Measurements from ENCODE around the gene SCAF11. TPM values are rescaled to one million over a fixed set of nuclear protein-coding genes. Genes with fewer than 3 reads are reported as not detected.

The SCAF11 gene
- polyA plus RNA-seq, 4 donors = 19.7 to 83.3 (median 23.5) TPM

GRCh38 chr12:45928309-45928708 is 62.1 kb downstream of the SCAF11 start:
- no peak overlapping the region for H3K4me3 ChIP-seq (ENCODE audit: low read depth in 1 of 3, low read length in 3 of 3)
- 82 to 86% (median 86%) methylated on average over 2 of the region's 2 CpGs for WGBS, 3 donors
- no peaks in the 10 kb centered on the region for H3K4me1 ChIP-seq (ENCODE audit: control insufficient read depth in 3 of 3, insufficient read depth in 2 of 3, low read depth in 1 of 3, low read length in 2 of 3)
- FAIRE-seq (no peak), DNase-seq (no peak)
- H3K36me3 ChIP-seq (ENCODE audit: control insufficient read depth in 3 of 3, insufficient read depth in 2 of 3, low read depth in 1 of 3, low read length in 3 of 3) = peaks cover 15 to 23% (median 19%) of the 10 kb centered on the region in 3 donors
- H3K9me3 ChIP-seq (ENCODE audit: control insufficient read depth in 2 of 2, insufficient read depth in 1 of 2, low read depth in 1 of 2, low read length in 1 of 2) = no peaks in the 10 kb centered on the region
- H3K27me3 ChIP-seq (ENCODE audit: control insufficient read depth in 3 of 3, insufficient read depth in 3 of 3, low read length in 3 of 3) = no peaks in the 10 kb centered on the region
- no peak overlapping the region for H3K27ac ChIP-seq (ENCODE audit: low read depth in 1 of 3, low read length in 2 of 3)

- whole genome bisulfite sequencing, 3 donors = 90 to 96% (median 93%) methylated on average over 3 of the region's 3 CpGs
- H3K4me1 ChIP-seq (ENCODE audit: control insufficient read depth in 3 of 3, insufficient read depth in 2 of 3, low read depth in 1 of 3, low read length in 2 of 3) = no peaks in the 10 kb centered on the region
- no peak overlapping the region for H3K27ac ChIP-seq (ENCODE audit: low read depth in 1 of 3, low read length in 2 of 3)
- no peaks in the 10 kb centered on the region for H3K9me3 ChIP-seq (ENCODE audit: control insufficient read depth in 2 of 2, insufficient read depth in 1 of 2, low read depth in 1 of 2, low read length in 1 of 2)
- peaks cover 2 to 18% (median 5%) of the 10 kb centered on the region in 3 donors for H3K36me3 ChIP-seq (ENCODE audit: control insufficient read depth in 3 of 3, insufficient read depth in 2 of 3, low read depth in 1 of 3, low read length in 3 of 3)
- DNase-seq = no peak
- H3K27me3 ChIP-seq (ENCODE audit: control insufficient read depth in 3 of 3, insufficient read depth in 3 of 3, low read length in 3 of 3) = no peaks in the 10 kb centered on the region
- FAIRE-seq = no peak
- no peak overlapping the region for H3K4me3 ChIP-seq (ENCODE audit: low read depth in 1 of 3, low read length in 3 of 3)
Observed at GRCh38 chr12:45918818-45919217, 71.6 kb downstream of the SCAF11 start.

- 87 to 90% (median 88%) methylated on average over 2 of the region's 2 CpGs for WGBS, 3 donors
Observed at GRCh38 chr12:45915405-45915804, 75.0 kb downstream of the SCAF11 start.

GRCh38 chr12:45914090-45914489 is 76.3 kb downstream of the SCAF11 start:
- DNase-seq (peak in 1 of 2 donors; percentile 12), FAIRE-seq (no peak)
- Histone ChIP-seq H3K36me3 (ENCODE audit: control insufficient read depth in 3 of 3, insufficient read depth in 2 of 3, low read depth in 1 of 3, low read length in 3 of 3) (peaks cover 0 to 11% (median 2%) of the 10 kb centered on the region in 3 donors), H3K9me3 (ENCODE audit: control insufficient read depth in 2 of 2, insufficient read depth in 1 of 2, low read depth in 1 of 2, low read length in 1 of 2) (no peaks in the 10 kb centered on the region), H3K27me3 (ENCODE audit: control insufficient read depth in 3 of 3, insufficient read depth in 3 of 3, low read length in 3 of 3) (no peaks in the 10 kb centered on the region), H3K4me3 (ENCODE audit: low read depth in 1 of 3, low read length in 3 of 3) (no peak overlapping the region), H3K4me1 (ENCODE audit: control insufficient read depth in 3 of 3, insufficient read depth in 2 of 3, low read depth in 1 of 3, low read length in 2 of 3) (peaks cover 0 to 3% (median 0%) of the 10 kb centered on the region in 3 donors), H3K27ac (ENCODE audit: low read depth in 1 of 3, low read length in 2 of 3) (no peak overlapping the region)
- 55 to 83% (median 57%) methylated on average over 1 of the region's 1 CpG for WGBS, 3 donors

More at GRCh38 chr12:45915405-45915804, 75.0 kb downstream of the SCAF11 start:
- no peak for FAIRE-seq
- Histone ChIP-seq H3K4me3 (ENCODE audit: low read depth in 1 of 3, low read length in 3 of 3) (no peak overlapping the region), H3K27ac (ENCODE audit: low read depth in 1 of 3, low read length in 2 of 3) (no peak overlapping the region), H3K36me3 (ENCODE audit: control insufficient read depth in 3 of 3, insufficient read depth in 2 of 3, low read depth in 1 of 3, low read length in 3 of 3) (peaks cover 0 to 11% (median 2%) of the 10 kb centered on the region in 3 donors), H3K4me1 (ENCODE audit: control insufficient read depth in 3 of 3, insufficient read depth in 2 of 3, low read depth in 1 of 3, low read length in 2 of 3) (peaks cover 0 to 3% (median 0%) of the 10 kb centered on the region in 3 donors), H3K27me3 (ENCODE audit: control insufficient read depth in 3 of 3, insufficient read depth in 3 of 3, low read length in 3 of 3) (no peaks in the 10 kb centered on the region), H3K9me3 (ENCODE audit: control insufficient read depth in 2 of 2, insufficient read depth in 1 of 2, low read depth in 1 of 2, low read length in 1 of 2) (no peaks in the 10 kb centered on the region)
- no peak for DNase-seq

- DNase-seq = no peak
- no peak overlapping the region for H3K27ac ChIP-seq (ENCODE audit: low read depth in 1 of 3, low read length in 2 of 3)
- FAIRE-seq = no peak
- no peaks in the 10 kb centered on the region for H3K27me3 ChIP-seq (ENCODE audit: control insufficient read depth in 3 of 3, insufficient read depth in 3 of 3, low read length in 3 of 3)
- H3K4me1 ChIP-seq (ENCODE audit: control insufficient read depth in 3 of 3, insufficient read depth in 2 of 3, low read depth in 1 of 3, low read length in 2 of 3) = peaks cover 0 to 3% (median 0%) of the 10 kb centered on the region in 3 donors
- peaks cover 0 to 11% (median 2%) of the 10 kb centered on the region in 3 donors for H3K36me3 ChIP-seq (ENCODE audit: control insufficient read depth in 3 of 3, insufficient read depth in 2 of 3, low read depth in 1 of 3, low read length in 3 of 3)
- WGBS, 3 donors = 53 to 61% (median 53%) methylated on average over 2 of the region's 2 CpGs
- no peak overlapping the region for H3K4me3 ChIP-seq (ENCODE audit: low read depth in 1 of 3, low read length in 3 of 3)
- no peaks in the 10 kb centered on the region for H3K9me3 ChIP-seq (ENCODE audit: control insufficient read depth in 2 of 2, insufficient read depth in 1 of 2, low read depth in 1 of 2, low read length in 1 of 2)
Observed at GRCh38 chr12:45913631-45914030, 76.7 kb downstream of the SCAF11 start.

GRCh38 chr12:45912774-45913173 is 77.6 kb downstream of the SCAF11 start:
- Histone ChIP-seq H3K27me3 (ENCODE audit: control insufficient read depth in 3 of 3, insufficient read depth in 3 of 3, low read length in 3 of 3) (no peaks in the 10 kb centered on the region), H3K9me3 (ENCODE audit: control insufficient read depth in 2 of 2, insufficient read depth in 1 of 2, low read depth in 1 of 2, low read length in 1 of 2) (no peaks in the 10 kb centered on the region), H3K27ac (ENCODE audit: low read depth in 1 of 3, low read length in 2 of 3) (no peak overlapping the region), H3K4me1 (ENCODE audit: control insufficient read depth in 3 of 3, insufficient read depth in 2 of 3, low read depth in 1 of 3, low read length in 2 of 3) (peaks cover 0 to 3% (median 0%) of the 10 kb centered on the region in 3 donors), H3K36me3 (ENCODE audit: control insufficient read depth in 3 of 3, insufficient read depth in 2 of 3, low read depth in 1 of 3, low read length in 3 of 3) (peaks cover 3 to 4% (median 3%) of the 10 kb centered on the region in 3 donors), H3K4me3 (ENCODE audit: low read depth in 1 of 3, low read length in 3 of 3) (no peak overlapping the region)
- DNase-seq (peak in 1 of 2 donors; percentile 12), FAIRE-seq (no peak)
- WGBS, 3 donors = 46 to 57% (median 51%) methylated on average over 3 of the region's 3 CpGs

- Histone ChIP-seq H3K4me1 (ENCODE audit: control insufficient read depth in 3 of 3, insufficient read depth in 2 of 3, low read depth in 1 of 3, low read length in 2 of 3) (peaks cover 0 to 3% (median 0%) of the 10 kb centered on the region in 3 donors), H3K4me3 (ENCODE audit: low read depth in 1 of 3, low read length in 3 of 3) (no peak overlapping the region), H3K9me3 (ENCODE audit: control insufficient read depth in 2 of 2, insufficient read depth in 1 of 2, low read depth in 1 of 2, low read length in 1 of 2) (no peaks in the 10 kb centered on the region), H3K36me3 (ENCODE audit: control insufficient read depth in 3 of 3, insufficient read depth in 2 of 3, low read depth in 1 of 3, low read length in 3 of 3) (peaks cover 0 to 3% (median 2%) of the 10 kb centered on the region in 3 donors), H3K27me3 (ENCODE audit: control insufficient read depth in 3 of 3, insufficient read depth in 3 of 3, low read length in 3 of 3) (no peaks in the 10 kb centered on the region), H3K27ac (ENCODE audit: low read depth in 1 of 3, low read length in 2 of 3) (no peak overlapping the region)
- 64 to 85% (median 74%) methylated on average over 4 of the region's 4 CpGs for WGBS, 3 donors
- FAIRE-seq = no peak
- peak in 1 of 2 donors; percentile 6 for DNase-seq
Observed at GRCh38 chr12:45909041-45909713, 81.2 kb downstream of the SCAF11 start.

GRCh38 chr12:45907955-45908354 is 82.4 kb downstream of the SCAF11 start:
- no peak for DNase-seq
- peaks cover 0 to 3% (median 2%) of the 10 kb centered on the region in 3 donors for H3K36me3 ChIP-seq (ENCODE audit: control insufficient read depth in 3 of 3, insufficient read depth in 2 of 3, low read depth in 1 of 3, low read length in 3 of 3)
- H3K9me3 ChIP-seq (ENCODE audit: control insufficient read depth in 2 of 2, insufficient read depth in 1 of 2, low read depth in 1 of 2, low read length in 1 of 2) = no peaks in the 10 kb centered on the region
- H3K4me1 ChIP-seq (ENCODE audit: control insufficient read depth in 3 of 3, insufficient read depth in 2 of 3, low read depth in 1 of 3, low read length in 2 of 3) = peaks cover 0 to 3% (median 0%) of the 10 kb centered on the region in 3 donors
- 64 to 85% (median 78%) methylated on average over 4 of the region's 4 CpGs for WGBS, 3 donors
- H3K4me3 ChIP-seq (ENCODE audit: low read depth in 1 of 3, low read length in 3 of 3) = no peak overlapping the region
- no peaks in the 10 kb centered on the region for H3K27me3 ChIP-seq (ENCODE audit: control insufficient read depth in 3 of 3, insufficient read depth in 3 of 3, low read length in 3 of 3)
- H3K27ac ChIP-seq (ENCODE audit: low read depth in 1 of 3, low read length in 2 of 3) = no peak overlapping the region
- no peak for FAIRE-seq
